OCI-LY7 (cell line): ENCODE measurements around the gene CHAF1A. TPM values are rescaled to one million over a fixed set of nuclear protein-coding genes. Genes with fewer than 3 reads are reported as not detected.

Experiments used
- BruUV-seq: library from RNA; stranded (reverse); fragments of 400-500 nt; replicated peaks from 2 replicates; lab custom pipeline; 2021; lab: Mats Ljungman, UMichigan
- CTCF ChIA-PET: fragments of 300-600 bp; sonication (Branson Sonifier 250); formaldehyde crosslinking; loops from one replicate; lab custom pipeline; 2022; ENCODE audit warnings: antibody characterized with exemption; ENCODE audit not compliant: unreplicated experiment; lab: Charles Lee
- POLR2A ChIA-PET: fragments of 300-600 bp; sonication (Branson Sonifier 250); formaldehyde crosslinking; loops from one replicate; lab custom pipeline; 2022; ENCODE audit warnings: antibody characterized with exemption; lab: Charles Lee
- DNase-seq: peaks from one replicate; pipeline ENCODE4 v3.0.0-alpha.2; 2015; ENCODE audit warnings: low spot score
- H2AFZ ChIP-seq: fragments of 200-600 bp; sonication (generic), shearing (Covaris generic); 2 replicates; pipeline ENCODE4 v1.6.1; 2014; ENCODE audit warnings: mild to moderate bottlenecking, antibody characterized with exemption, low read length, moderate library complexity
- H3K27ac ChIP-seq: fragments of 200-600 bp; sonication (generic); 2 replicates; pipeline ENCODE4 v1.5.1; 2014; ENCODE audit warnings: mixed run types, low read depth, mild to moderate bottlenecking, moderate library complexity, low read length, inconsistent platforms; ENCODE audit not compliant: poor library complexity, severe bottlenecking
- H3K36me3 ChIP-seq: fragments of 200-600 bp; sonication (generic); 2 replicates; pipeline ENCODE4 v1.6.1; 2014; ENCODE audit warnings: mild to moderate bottlenecking, antibody characterized with exemption, low read length, moderate library complexity, mixed read lengths; ENCODE audit not compliant: insufficient read depth
- H3K4me1 ChIP-seq: fragments of 200-600 bp; sonication (generic); 2 replicates; pipeline ENCODE4 v1.5.1; 2014; ENCODE audit warnings: mild to moderate bottlenecking, low read length; ENCODE audit not compliant: insufficient read depth, poor library complexity, severe bottlenecking
- H3K4me2 ChIP-seq: fragments of 200-600 bp; sonication (generic); 2 replicates; pipeline ENCODE4 v1.6.1; 2014; ENCODE audit warnings: mild to moderate bottlenecking, low read length
- H3K4me3 ChIP-seq: fragments of 200-600 bp; sonication (generic); 2 replicates; pipeline ENCODE4 v1.5.1; 2014; ENCODE audit warnings: mild to moderate bottlenecking, low read depth, low read length; ENCODE audit not compliant: poor library complexity, severe bottlenecking
- H3K79me2 ChIP-seq: fragments of 200-600 bp; sonication (generic); 2 replicates; pipeline ENCODE4 v1.6.1; 2016; ENCODE audit warnings: low read depth, mild to moderate bottlenecking, low read length, moderate library complexity, mixed read lengths; ENCODE audit not compliant: insufficient read depth
- H3K9me2 ChIP-seq: fragments of 200-600 bp; sonication (generic); 2 replicates; pipeline ENCODE4 v1.6.1; 2016; ENCODE audit warnings: mild to moderate bottlenecking, low read length, mixed read lengths; ENCODE audit not compliant: insufficient read depth
- H3K9me3 ChIP-seq: fragments of 200-600 bp; sonication (generic); 2 replicates; pipeline ENCODE4 v1.6.1; 2014; ENCODE audit warnings: mild to moderate bottlenecking, mixed run types, low read length, mixed read lengths
- H4K20me1 ChIP-seq: fragments of 200-600 bp; sonication (generic); 2 replicates; pipeline ENCODE4 v1.6.1; 2014; ENCODE audit warnings: mild to moderate bottlenecking, antibody characterized with exemption, low read length, moderate library complexity, mixed read lengths; ENCODE audit not compliant: insufficient read depth
- EZH2phosphoT487 ChIP-seq: fragments of 200-600 bp; sonication (generic); IDR thresholded peaks from 2 replicates; pipeline ENCODE4 v1.6.1; 2018; ENCODE audit warnings: low read depth, borderline replicate concordance, mild to moderate bottlenecking, mixed run types, antibody characterized with exemption, low read length, moderate library complexity, mixed read lengths
- intact Hi-C: fragments of 100-400 bp; cut with micrococcal nuclease; formaldehyde crosslinking; loops from one replicate; pipeline ENCODE4 v1.10.0; 2022; ENCODE audit not compliant: unreplicated experiment
- total RNA-seq, 2 experiments: library from RNA; depleted of rRNA in 1 of 2; stranded (reverse); fragments of >200 nt in 1 of 2; shearing (Covaris generic) in 1 of 2; gene quantifications; 2 replicates each; pipeline ENCODE4 v1.2.3, GENCODE V29; 2014 to 2022
- TF ChIP-seq, protein P1 (sequence below): fragments of 200-600 bp; sonication (generic); conservative IDR thresholded peaks from 2 replicates; pipeline ENCODE4 v1.5.1; 2014; ENCODE audit warnings: mild to moderate bottlenecking, antibody characterized with exemption, low read length, moderate library complexity, mixed read lengths

Gene CHAF1A
- total RNA-seq, 2 experiments from 2014 or later: 107 to 119 TPM

DNA sequence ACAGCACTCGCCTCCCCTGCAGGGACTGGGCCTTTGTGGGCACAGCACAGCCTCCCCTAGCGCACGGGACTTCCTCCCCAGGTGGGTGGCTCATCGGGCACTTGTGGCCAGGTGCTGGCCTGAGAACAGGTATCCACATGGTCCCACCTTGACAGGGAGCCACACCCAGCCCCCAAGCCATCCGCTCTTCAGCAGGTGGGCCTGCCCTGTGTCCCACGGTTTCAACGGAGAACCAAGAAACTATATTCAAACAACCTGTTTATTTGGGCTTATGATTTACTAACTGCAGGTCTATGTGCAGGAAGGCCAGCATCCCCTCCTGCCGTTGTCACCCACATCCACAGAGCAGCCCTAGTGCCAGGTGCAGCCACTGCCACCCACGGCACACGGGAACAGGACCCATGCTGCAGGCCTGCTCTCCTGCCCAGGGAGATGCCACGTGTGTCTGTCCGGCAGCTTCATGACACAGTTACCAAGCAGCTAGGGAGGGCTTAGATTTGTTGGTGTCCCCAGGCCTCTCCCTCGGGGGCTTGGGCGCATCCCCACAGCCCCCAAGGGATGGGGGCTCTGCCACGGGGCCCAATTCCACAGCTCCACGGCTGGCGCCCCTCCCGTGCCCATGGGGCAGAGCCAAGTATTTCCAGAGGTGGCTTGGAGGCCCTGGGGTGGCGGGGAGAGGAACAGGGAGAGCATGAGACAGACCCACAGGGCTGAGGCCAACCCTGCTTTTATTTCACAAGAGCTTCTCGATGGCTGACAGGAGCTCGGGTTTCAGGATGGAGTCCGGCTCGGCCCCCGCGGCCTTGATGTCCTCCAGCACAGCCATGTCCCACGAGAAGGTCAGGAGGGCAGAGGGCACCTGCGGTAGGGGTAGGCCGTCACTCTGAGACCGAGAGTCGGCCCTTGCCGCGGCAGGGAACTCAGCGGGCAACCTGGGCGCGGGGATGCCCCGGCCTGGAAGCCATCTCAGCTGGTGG is 42.6 kb downstream of the CHAF1A start:
- TF ChIP-seq, protein P1, sequence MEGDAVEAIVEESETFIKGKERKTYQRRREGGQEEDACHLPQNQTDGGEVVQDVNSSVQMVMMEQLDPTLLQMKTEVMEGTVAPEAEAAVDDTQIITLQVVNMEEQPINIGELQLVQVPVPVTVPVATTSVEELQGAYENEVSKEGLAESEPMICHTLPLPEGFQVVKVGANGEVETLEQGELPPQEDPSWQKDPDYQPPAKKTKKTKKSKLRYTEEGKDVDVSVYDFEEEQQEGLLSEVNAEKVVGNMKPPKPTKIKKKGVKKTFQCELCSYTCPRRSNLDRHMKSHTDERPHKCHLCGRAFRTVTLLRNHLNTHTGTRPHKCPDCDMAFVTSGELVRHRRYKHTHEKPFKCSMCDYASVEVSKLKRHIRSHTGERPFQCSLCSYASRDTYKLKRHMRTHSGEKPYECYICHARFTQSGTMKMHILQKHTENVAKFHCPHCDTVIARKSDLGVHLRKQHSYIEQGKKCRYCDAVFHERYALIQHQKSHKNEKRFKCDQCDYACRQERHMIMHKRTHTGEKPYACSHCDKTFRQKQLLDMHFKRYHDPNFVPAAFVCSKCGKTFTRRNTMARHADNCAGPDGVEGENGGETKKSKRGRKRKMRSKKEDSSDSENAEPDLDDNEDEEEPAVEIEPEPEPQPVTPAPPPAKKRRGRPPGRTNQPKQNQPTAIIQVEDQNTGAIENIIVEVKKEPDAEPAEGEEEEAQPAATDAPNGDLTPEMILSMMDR: no peak
- no peak for TF ChIP-seq EZH2phosphoT487
- no peaks in the 10 kb centered on the region for H3K79me2 ChIP-seq
- TSS peak; percentile 84 for BruUV-seq
- H3K9me3 ChIP-seq: no peaks in the 10 kb centered on the region
- CTCF ChIA-PET: no interaction called here
- peaks cover 8% of the 10 kb centered on the region for H3K4me1 ChIP-seq
- DNase-seq: no peak
- no peak overlapping the region for H2AFZ ChIP-seq
- POLR2A ChIA-PET: no interaction called here
- H3K27ac ChIP-seq: no peak overlapping the region
- H3K4me3 ChIP-seq: no peak overlapping the region
- intact Hi-C loops: no loop called here
- H3K36me3 ChIP-seq: peaks cover 92% of the 10 kb centered on the region
- no peak overlapping the region for H3K4me2 ChIP-seq
- no peaks in the 10 kb centered on the region; the same call in 1 of the 2 replicates for H4K20me1 ChIP-seq
- H3K9me2 ChIP-seq: no peaks in the 10 kb centered on the region

DNA sequence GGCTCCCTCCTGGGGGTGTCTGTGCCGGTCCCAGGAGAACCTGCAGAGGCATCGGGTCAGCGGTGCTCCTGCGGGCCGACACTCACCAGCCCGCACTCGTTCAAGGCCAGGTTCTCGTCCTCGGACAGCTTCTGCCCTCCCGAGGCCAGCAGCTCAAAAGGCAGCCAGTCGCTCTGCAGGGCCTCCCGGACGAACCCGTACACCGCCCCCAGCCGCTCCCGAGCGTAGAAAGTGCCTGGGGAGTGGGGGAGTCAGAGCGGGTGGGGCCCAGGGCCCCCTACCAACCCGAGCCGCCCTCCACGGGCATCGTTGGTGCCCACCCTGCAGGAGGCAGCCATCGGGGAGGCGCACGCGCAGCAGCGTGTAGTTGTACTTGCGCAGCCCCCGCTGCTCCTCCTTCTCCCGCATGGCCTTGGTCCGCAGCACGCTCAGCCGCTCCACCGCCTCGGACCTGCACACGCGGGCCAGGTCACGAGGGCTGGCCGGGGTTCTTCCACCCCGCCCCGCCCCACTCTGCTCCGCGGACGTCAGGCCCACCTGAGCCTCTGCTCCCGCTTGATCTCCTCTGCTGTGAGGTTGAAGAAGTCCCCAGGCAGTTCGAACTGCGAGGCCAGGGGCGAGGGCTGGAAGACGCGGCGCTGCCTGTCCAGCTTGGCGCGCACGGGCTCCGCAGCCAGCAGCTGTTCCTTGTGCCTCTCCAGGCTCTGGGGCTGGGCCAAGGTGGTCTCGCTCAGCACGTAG is 43.7 kb downstream of the CHAF1A start:
- Histone ChIP-seq H3K27ac (no peak overlapping the region), H3K4me2 (no peak overlapping the region), H3K4me1 (peaks cover 8% of the 10 kb centered on the region), H4K20me1 (no peaks in the 10 kb centered on the region; the same call in 1 of the 2 replicates), H3K4me3 (no peak overlapping the region), H3K79me2 (no peaks in the 10 kb centered on the region), H3K9me3 (no peaks in the 10 kb centered on the region), H2AFZ (no peak overlapping the region), H3K36me3 (peaks cover 91% of the 10 kb centered on the region), H3K9me2 (no peaks in the 10 kb centered on the region)
- ChIA-PET CTCF (no interaction called here), POLR2A (no interaction called here)
- TF ChIP-seq EZH2phosphoT487: no peak
- TF ChIP-seq, protein P1: no peak
- intact Hi-C loops: no loop called here
- DNase-seq: no peak
- BruUV-seq: no TSS peak
